ENCODE measurements around the gene ZSCAN23. TPM values are rescaled to one million over a fixed set of nuclear protein-coding genes. Genes with fewer than 3 reads are reported as not detected.
A peak's percentile ranks its signal among the peaks of the same experiment; 100 is the strongest.

Gene ZSCAN23
- total and polyA plus RNA-seq, 2 of the 8 experiments (the other 6 are each of a cell fraction or from before 2014, with no cell fraction given): 0.74 to 5.3 TPM

DNA sequence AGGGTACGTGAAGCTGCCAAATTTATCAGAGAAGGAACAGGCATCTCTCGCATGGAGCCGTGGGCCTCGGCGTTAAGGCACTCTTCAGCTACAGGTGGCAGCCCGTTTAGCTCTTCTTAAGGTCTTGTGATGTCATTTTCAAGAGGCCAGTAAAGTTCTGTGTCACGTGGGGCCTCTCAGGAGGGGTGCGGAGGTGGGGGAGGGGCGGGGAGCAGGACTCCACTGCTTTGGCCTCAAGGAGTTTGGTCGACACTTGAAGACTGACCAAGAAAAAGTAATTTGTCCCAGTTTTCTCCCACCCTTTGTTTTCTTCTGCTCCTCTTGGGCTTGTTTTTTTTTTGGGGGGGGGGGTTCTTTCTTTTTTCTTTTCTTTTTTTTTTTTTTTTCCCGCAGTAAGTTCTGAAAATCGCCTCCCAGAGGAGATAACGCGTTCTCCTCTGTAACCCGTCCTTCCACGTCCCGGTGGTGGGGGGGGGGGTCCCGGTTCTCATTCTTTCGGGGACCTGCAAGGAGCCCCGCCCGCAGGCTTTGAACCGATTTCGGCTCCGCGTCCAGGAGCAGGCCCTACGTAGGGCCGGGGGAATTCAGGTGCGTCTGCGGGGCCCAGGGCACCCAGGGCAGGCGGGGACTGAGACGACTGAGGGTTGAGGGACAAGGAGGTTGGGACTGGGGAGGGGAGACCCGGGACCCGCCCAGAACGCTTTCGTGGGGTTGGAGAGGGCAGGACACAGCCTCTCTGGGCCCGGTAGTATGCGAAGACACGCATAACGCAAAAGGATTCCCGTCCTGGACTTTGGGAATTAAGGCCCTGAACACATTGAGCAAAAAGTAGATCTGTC lies 46.3 kb upstream of the ZSCAN23 start (continued):
- TF ChIP-seq MAX (IDR thresholded peaks at IDR 0.05) (peak; percentile 67), RBBP5 (IDR thresholded peaks at IDR 0.05; ENCODE audit: borderline replicate concordance, low read depth, low read length) (peak; percentile 84), CTBP2 (IDR thresholded peaks at IDR 0.05; ENCODE audit: borderline replicate concordance, insufficient read depth, insufficient read length, low read length) (no peak), NRF1 (IDR thresholded peaks at IDR 0.05; ENCODE audit: low read depth, low read length) (no peak), HDAC2 (IDR thresholded peaks at IDR 0.05; ENCODE audit: borderline replicate concordance in 1 of 2, low read depth in 2 of 2, low read length in 2 of 2) (no peak; a peak in 1 of 4 replicates), CBX5 (IDR thresholded peaks at IDR 0.05; ENCODE audit: low read depth, low read length) (no peak), YY1 (IDR thresholded peaks at IDR 0.05; ENCODE audit: low read depth, low read length) (no peak), RXRA (IDR thresholded peaks at IDR 0.05; ENCODE audit: insufficient read depth, low read depth, low read length) (no peak)
- TF ChIP-seq, protein P1, sequence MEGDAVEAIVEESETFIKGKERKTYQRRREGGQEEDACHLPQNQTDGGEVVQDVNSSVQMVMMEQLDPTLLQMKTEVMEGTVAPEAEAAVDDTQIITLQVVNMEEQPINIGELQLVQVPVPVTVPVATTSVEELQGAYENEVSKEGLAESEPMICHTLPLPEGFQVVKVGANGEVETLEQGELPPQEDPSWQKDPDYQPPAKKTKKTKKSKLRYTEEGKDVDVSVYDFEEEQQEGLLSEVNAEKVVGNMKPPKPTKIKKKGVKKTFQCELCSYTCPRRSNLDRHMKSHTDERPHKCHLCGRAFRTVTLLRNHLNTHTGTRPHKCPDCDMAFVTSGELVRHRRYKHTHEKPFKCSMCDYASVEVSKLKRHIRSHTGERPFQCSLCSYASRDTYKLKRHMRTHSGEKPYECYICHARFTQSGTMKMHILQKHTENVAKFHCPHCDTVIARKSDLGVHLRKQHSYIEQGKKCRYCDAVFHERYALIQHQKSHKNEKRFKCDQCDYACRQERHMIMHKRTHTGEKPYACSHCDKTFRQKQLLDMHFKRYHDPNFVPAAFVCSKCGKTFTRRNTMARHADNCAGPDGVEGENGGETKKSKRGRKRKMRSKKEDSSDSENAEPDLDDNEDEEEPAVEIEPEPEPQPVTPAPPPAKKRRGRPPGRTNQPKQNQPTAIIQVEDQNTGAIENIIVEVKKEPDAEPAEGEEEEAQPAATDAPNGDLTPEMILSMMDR (IDR thresholded peaks at IDR 0.05; ENCODE audit: control extremely low read depth in 1 of 3, insufficient read depth in 1 of 3, low read depth in 1 of 3, low read length in 3 of 3): no peak

Measured in H1 (cell line).